ENCODE measurements around the gene DOCK7. TPM values are rescaled to one million over a fixed set of nuclear protein-coding genes. Genes with fewer than 3 reads are reported as not detected.

Gene DOCK7
- total RNA-seq, 1 experiment from 2014 or later = 60.8 TPM

DNA sequence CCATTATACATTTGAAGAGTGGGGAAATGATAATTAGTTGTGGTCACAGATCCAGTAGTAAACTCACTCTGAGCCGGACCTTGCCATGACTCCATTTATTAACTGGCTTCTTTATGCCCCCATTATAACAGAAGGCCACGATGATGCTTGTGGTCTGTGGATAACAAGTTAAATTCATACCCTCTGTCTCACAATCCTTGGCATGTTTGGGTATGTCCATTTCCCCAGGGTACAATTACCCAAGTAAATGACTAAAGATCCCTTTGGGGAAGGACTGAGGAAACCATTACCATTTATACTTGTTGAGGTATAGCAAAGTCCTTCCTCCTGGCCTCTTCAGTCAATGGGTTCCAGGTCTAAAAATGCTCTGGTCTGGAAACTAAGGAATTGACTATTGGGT, 258.6 kb downstream of the DOCK7 start:
- DNase-seq (ENCODE audit: low spot score) = no peak
- H3K27ac ChIP-seq (ENCODE audit: low read depth, low read length, poor library complexity, severe bottlenecking) = no peak overlapping the region
- H3K36me3 ChIP-seq (ENCODE audit: insufficient read depth, low read length, poor library complexity, severe bottlenecking) = no peaks in the 10 kb centered on the region
- no peak overlapping the region for H3K4me3 ChIP-seq (ENCODE audit: low read depth, low read length, poor library complexity, severe bottlenecking)
- H3K4me1 ChIP-seq (ENCODE audit: insufficient read depth, low read length, poor library complexity, severe bottlenecking) = no peaks in the 10 kb centered on the region
- TF ChIP-seq, protein P1, sequence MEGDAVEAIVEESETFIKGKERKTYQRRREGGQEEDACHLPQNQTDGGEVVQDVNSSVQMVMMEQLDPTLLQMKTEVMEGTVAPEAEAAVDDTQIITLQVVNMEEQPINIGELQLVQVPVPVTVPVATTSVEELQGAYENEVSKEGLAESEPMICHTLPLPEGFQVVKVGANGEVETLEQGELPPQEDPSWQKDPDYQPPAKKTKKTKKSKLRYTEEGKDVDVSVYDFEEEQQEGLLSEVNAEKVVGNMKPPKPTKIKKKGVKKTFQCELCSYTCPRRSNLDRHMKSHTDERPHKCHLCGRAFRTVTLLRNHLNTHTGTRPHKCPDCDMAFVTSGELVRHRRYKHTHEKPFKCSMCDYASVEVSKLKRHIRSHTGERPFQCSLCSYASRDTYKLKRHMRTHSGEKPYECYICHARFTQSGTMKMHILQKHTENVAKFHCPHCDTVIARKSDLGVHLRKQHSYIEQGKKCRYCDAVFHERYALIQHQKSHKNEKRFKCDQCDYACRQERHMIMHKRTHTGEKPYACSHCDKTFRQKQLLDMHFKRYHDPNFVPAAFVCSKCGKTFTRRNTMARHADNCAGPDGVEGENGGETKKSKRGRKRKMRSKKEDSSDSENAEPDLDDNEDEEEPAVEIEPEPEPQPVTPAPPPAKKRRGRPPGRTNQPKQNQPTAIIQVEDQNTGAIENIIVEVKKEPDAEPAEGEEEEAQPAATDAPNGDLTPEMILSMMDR (conservative IDR thresholded peaks at IDR 0.05; ENCODE audit: low read depth, low read length) = no peak
- no peak for TF ChIP-seq EZH2 (IDR thresholded peaks at IDR 0.05; ENCODE audit: borderline replicate concordance, low read depth, low read length, poor library complexity, severe bottlenecking)
- POLR2A ChIA-PET (ENCODE audit: low non-redundant PET) = no interaction called here
- BruUV-seq (replicated peaks) = no TSS peak
- intact Hi-C loops (cut with micrococcal nuclease; ENCODE audit: unreplicated experiment) = no loop called here
- CTCF ChIA-PET = no interaction called here
- H3K27me3 ChIP-seq (replicated peaks; ENCODE audit: insufficient read depth, low read depth, low read length, poor library complexity) = no peaks in the 10 kb centered on the region
- H3K9me3 ChIP-seq (ENCODE audit: low read depth, low read length, poor library complexity, severe bottlenecking) = no peaks in the 10 kb centered on the region

DNA sequence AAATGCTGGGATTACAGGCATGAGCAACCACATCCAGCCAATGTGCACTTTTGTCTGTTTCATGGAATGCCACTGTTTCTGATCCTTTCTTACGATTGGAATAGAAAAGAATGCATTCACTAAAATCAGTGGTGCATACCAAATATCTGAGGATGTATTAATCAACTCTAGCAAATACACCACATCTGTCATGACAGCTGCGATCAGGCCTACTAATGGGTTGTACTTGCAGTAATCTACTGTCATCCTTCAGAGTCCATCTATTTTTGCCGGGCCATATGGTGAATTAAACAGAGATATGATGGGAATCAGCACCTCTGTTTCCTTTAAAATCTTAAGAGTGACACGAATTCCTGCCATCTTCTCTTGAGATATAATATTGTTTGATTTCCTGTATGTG, 259.8 kb downstream of the DOCK7 start:
- Histone ChIP-seq H3K27me3 (replicated peaks; ENCODE audit: insufficient read depth, low read depth, low read length, poor library complexity) (no peaks in the 10 kb centered on the region), H3K4me3 (ENCODE audit: low read depth, low read length, poor library complexity, severe bottlenecking) (no peak overlapping the region), H3K27ac (ENCODE audit: low read depth, low read length, poor library complexity, severe bottlenecking) (no peak overlapping the region), H3K9me3 (ENCODE audit: low read depth, low read length, poor library complexity, severe bottlenecking) (no peaks in the 10 kb centered on the region), H3K4me1 (ENCODE audit: insufficient read depth, low read length, poor library complexity, severe bottlenecking) (no peaks in the 10 kb centered on the region), H3K36me3 (ENCODE audit: insufficient read depth, low read length, poor library complexity, severe bottlenecking) (no peaks in the 10 kb centered on the region)
- ChIA-PET POLR2A (ENCODE audit: low non-redundant PET) (no interaction called here), CTCF (no interaction called here)
- intact Hi-C loops (cut with micrococcal nuclease; ENCODE audit: unreplicated experiment) = no loop called here
- no peak for DNase-seq (ENCODE audit: low spot score)
- no TSS peak for BruUV-seq (replicated peaks)
- TF ChIP-seq, protein P1 (conservative IDR thresholded peaks at IDR 0.05; ENCODE audit: low read depth, low read length) = no peak
- no peak for TF ChIP-seq EZH2 (IDR thresholded peaks at IDR 0.05; ENCODE audit: borderline replicate concordance, low read depth, low read length, poor library complexity, severe bottlenecking)

DNA sequence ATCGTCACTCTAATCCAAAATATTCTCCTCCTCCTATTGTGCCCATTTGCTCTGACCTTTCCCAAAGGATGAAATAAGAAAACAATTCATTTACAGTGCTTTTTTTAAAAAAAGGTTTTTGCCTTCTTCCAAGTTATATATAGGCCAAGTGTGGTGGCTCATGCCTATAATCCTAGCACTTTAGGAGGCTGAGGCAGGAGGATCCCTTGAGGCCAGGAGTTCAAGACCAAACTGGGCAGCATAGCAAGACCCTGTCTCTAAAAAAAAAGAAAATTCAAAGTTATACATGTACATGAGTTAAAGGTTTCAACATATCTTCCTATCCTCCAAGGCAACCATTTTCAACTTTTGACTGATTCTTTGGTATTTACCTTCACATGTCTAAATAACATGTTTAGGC, 261.4 kb downstream of the DOCK7 start:
- intact Hi-C loops (cut with micrococcal nuclease; ENCODE audit: unreplicated experiment) = no loop called here
- H3K36me3 ChIP-seq (ENCODE audit: insufficient read depth, low read length, poor library complexity, severe bottlenecking) = no peaks in the 10 kb centered on the region
- no peaks in the 10 kb centered on the region for H3K27me3 ChIP-seq (replicated peaks; ENCODE audit: insufficient read depth, low read depth, low read length, poor library complexity)
- ChIA-PET CTCF (no interaction called here), POLR2A (ENCODE audit: low non-redundant PET) (no interaction called here)
- no TSS peak for BruUV-seq (replicated peaks)
- H3K9me3 ChIP-seq (ENCODE audit: low read depth, low read length, poor library complexity, severe bottlenecking) = no peaks in the 10 kb centered on the region
- no peak overlapping the region for H3K4me3 ChIP-seq (ENCODE audit: low read depth, low read length, poor library complexity, severe bottlenecking)
- TF ChIP-seq, protein P1 (conservative IDR thresholded peaks at IDR 0.05; ENCODE audit: low read depth, low read length) = no peak
- no peak for TF ChIP-seq EZH2 (IDR thresholded peaks at IDR 0.05; ENCODE audit: borderline replicate concordance, low read depth, low read length, poor library complexity, severe bottlenecking)
- H3K27ac ChIP-seq (ENCODE audit: low read depth, low read length, poor library complexity, severe bottlenecking) = no peak overlapping the region
- no peaks in the 10 kb centered on the region for H3K4me1 ChIP-seq (ENCODE audit: insufficient read depth, low read length, poor library complexity, severe bottlenecking)
- DNase-seq (ENCODE audit: low spot score) = no peak
